Right lobe of liver (tissue), 4 donors: Measurements from ENCODE around the gene AIP.

Experiments used
- CTCF ChIP-seq, 4 donors: fragments of 200-600 bp in 3 of 4; fragments of 450-650 bp in 1 of 4; IDR thresholded peaks; one replicate each; pipeline versions ENCODE4 v1.5.1 to v1.8.0; 2016 to 2022; ENCODE audit warnings: antibody characterized with exemption in 4 of 4, mild to moderate bottlenecking in 2 of 4
- POLR2A ChIP-seq: fragments of 450-650 bp; IDR thresholded peaks from one replicate; pipeline ENCODE4 v1.6.1; 2017; ENCODE audit warnings: antibody characterized with exemption, mild to moderate bottlenecking
- donor health status: DM: no; HTN: no; CAD: no.
- donor health status: DM: no; HTN: no; CAD: no.
- donor health status: DM: no; HTN: yes; CAD: no.

GRCh38 chr11:67517784-67518552, 35.1 kb downstream of the AIP start:
- TF ChIP-seq CTCF (IDR thresholded peaks at IDR 0.05) (no peak), POLR2A (no peak)
